ENCODE data around the gene SYNGAP1.

DNA sequence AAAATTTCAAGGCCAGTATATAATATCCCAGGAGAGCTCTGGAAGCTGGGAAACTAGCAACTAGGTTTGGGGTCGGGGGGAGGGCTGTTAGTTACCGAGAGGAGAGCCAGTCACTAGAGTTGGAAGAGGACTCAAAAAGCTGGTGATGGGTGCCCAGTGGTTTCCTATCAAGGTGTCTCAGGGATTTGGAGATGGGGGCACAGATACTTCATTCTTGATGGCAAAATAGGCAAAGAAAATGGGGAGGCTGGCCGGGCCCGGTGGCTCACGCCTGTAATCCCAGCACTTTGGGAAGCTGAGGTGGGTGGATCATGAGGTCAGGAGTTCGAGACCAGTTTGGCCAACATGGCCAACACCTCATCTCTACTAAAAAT lies 8.2 kb upstream of the SYNGAP1 start:
- TF ChIP-seq CTCF (IDR thresholded peaks at IDR 0.05) (no peak), EZH2 (IDR thresholded peaks at IDR 0.05) (no peak)
